K562 (cell line): ENCODE results near the gene KRT28. TPM values are rescaled to one million over a fixed set of nuclear protein-coding genes. Genes with fewer than 3 reads are reported as not detected.

Source experiments
- ARID3B ChIP-seq: fragments of 250-450 bp; sonication (Bioruptor Pico); IDR thresholded peaks from 2 replicates; pipeline ENCODE4 v1.4.0; 2020; ENCODE audit warnings: borderline replicate concordance
- ETV6 ChIP-seq, 3 experiments: fragments of 150-350 bp in 1 of 3; sonication (generic) in 1 of 3; formaldehyde crosslinking in 1 of 3; IDR thresholded peaks; 2 replicates each; pipeline versions ENCODE4 v1.6.1 to v1.8.0; 2014 to 2022; ENCODE audit warnings: borderline replicate concordance in 2 of 3, low read depth in 2 of 3, antibody characterized with exemption in 1 of 3, low read length in 1 of 3, mild to moderate bottlenecking in 1 of 3, missing genetic modification reagents in 1 of 3
- FIP1L1 ChIP-seq: fragments of 200-400 bp; formaldehyde crosslinking; IDR thresholded peaks from 2 replicates; pipeline ENCODE4 v1.6.1; 2018; ENCODE audit warnings: mild to moderate bottlenecking, low read depth, low read length; ENCODE audit not compliant: poor library complexity, severe bottlenecking
- FOSL1 ChIP-seq: fragments of 200-800 bp; sonication (Bioruptor generic); conservative IDR thresholded peaks from 2 replicates; pipeline ENCODE4 v1.6.1; 2016; ENCODE audit warnings: missing genetic modification characterization, missing compliant biosample characterization
- KAT7 ChIP-seq: sonication (generic); formaldehyde crosslinking; IDR thresholded peaks from 2 replicates; pipeline ENCODE4 v1.8.0; 2022; ENCODE audit warnings: missing genetic modification reagents, mild to moderate bottlenecking, borderline replicate concordance
- NR2C2 ChIP-seq, 2 experiments: fragments of 200-800 bp in 1 of 2; sonication (Bioruptor generic) in 1 of 2; sonication (generic) in 1 of 2; formaldehyde crosslinking in 1 of 2; IDR thresholded peaks; 2 replicates each; pipeline versions ENCODE4 v1.6.1 to v1.8.0; 2016 to 2022; ENCODE audit warnings: mild to moderate bottlenecking in 1 of 2, missing compliant biosample characterization in 1 of 2, missing genetic modification characterization in 1 of 2, missing genetic modification reagents in 1 of 2
- THAP12 ChIP-seq: fragments of 250-450 bp; sonication (Bioruptor Pico); IDR thresholded peaks from 2 replicates; pipeline ENCODE4 v1.9.0; 2021; ENCODE audit warnings: mild to moderate bottlenecking, inconsistent platforms
- ZBTB11 ChIP-seq, 3 experiments: fragments of 200-800 bp in 1 of 3; fragments of 250-450 bp in 1 of 3; fragments of 450-650 bp in 1 of 3; sonication (Bioruptor Pico) in 1 of 3; sonication (Bioruptor generic) in 1 of 3; formaldehyde crosslinking in 1 of 3; IDR thresholded peaks; 2 replicates each; pipeline versions ENCODE4 v1.6.1 to v1.8.0; 2016 to 2022; ENCODE audit warnings: mild to moderate bottlenecking in 2 of 3, missing genetic modification characterization in 2 of 3, missing compliant biosample characterization in 1 of 3, moderate library complexity in 1 of 3
- polyA plus RNA-seq, 8 experiments: library from polyadenylated mRNA; depleted of rRNA in 4 of 8; stranded (reverse) in 5 of 8; unstranded in 3 of 8; fragments of >200 nt; fragmentation: Nextera tagmentation in 2 of 8; fragmentation: Illumina TruSeq in 1 of 8; extraction: Ambion mirVana in 2 of 8; extraction: Trizol in 1 of 8; gene quantifications; 2 replicates each; pipeline versions ENCODE4 v1.2.1 to v1.2.3, GENCODE V29; 2011 to 2014; ENCODE audit warnings: inconsistent platforms in 1 of 8, missing spikeins in 1 of 8
- total RNA-seq, 7 experiments: library from RNA; depleted of rRNA in 6 of 7; stranded (reverse); fragments of >200 nt in 6 of 7; fragmentation: Illumina TruSeq in 2 of 7; extraction: Trizol in 2 of 7; gene quantifications; 2 replicates each; pipeline versions ENCODE4 v1.2.1 to v1.2.3, GENCODE V29; 2011 to 2021; ENCODE audit warnings: low replicate concordance in 1 of 7
- TF ChIP-seq, protein P1 (sequence below): sonication (generic); formaldehyde crosslinking; IDR thresholded peaks from 2 replicates; pipeline ENCODE4 v1.9.0; 2022; ENCODE audit warnings: mild to moderate bottlenecking, missing genetic modification reagents
- TF ChIP-seq, protein P2 (sequence below): fragments of 450-650 bp; IDR thresholded peaks from 2 replicates; pipeline ENCODE4 v1.7.1; 2018; ENCODE audit warnings: mild to moderate bottlenecking, low read depth; ENCODE audit not compliant: partially characterized antibody

The KRT28 gene
- total and polyA plus RNA-seq, 9 of the 15 experiments (the other 6 are each of a cell fraction or from before 2014, with no cell fraction given): not detected

DNA sequence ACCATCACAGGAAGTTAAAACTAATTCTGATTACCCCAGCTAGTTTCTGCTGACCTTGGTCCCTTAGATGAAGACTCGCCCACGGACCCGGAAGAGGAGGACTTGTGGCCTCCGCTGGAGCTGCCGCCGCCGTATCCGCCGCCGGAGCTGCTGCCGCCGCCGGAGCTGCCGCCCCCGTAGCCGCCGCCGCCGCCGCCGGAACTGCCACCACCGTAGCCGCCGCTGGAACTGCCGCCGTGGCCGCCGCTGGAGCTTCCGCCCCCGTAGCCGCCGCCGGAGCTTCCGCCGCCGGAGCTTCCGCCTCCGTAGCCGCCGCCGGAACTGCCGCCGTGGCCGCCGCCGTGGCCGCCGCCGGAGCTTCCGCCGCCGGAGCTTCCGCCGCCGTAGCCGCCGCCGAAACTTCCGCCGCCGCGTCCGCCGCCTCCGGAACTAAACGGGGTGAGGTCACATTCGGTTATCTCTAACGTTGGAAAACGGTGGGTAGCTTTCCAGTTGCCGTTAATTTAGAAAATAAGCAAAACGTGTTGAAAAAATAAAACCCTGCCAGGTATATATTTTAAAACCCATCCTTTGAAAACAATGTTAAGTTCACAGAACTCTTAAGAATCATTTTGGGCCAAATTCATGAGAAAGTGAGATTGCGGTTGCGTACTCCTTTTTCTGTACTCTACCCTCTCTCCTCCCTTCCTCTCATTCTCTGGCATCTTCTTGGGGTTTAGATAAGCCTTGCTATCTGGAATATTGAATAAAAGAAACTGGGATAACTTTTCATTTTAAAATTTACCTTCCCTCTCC, 19.2 kb upstream of the KRT28 start (continued):
- TF ChIP-seq, protein P1, sequence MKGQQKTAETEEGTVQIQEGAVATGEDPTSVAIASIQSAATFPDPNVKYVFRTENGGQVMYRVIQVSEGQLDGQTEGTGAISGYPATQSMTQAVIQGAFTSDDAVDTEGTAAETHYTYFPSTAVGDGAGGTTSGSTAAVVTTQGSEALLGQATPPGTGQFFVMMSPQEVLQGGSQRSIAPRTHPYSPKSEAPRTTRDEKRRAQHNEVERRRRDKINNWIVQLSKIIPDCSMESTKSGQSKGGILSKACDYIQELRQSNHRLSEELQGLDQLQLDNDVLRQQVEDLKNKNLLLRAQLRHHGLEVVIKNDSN (CRISPR knock-in tag): no peak
- TF ChIP-seq ARID3B (CRISPR knock-in tag) (no peak), THAP12 (peak; percentile 58; the same call in 1 of the 2 replicates), FOSL1 (tag) (peak; percentile 61), KAT7 (CRISPR knock-in tag) (no peak), ZBTB11 (CRISPR knock-in tag; IDR thresholded peaks at IDR 0.05) (peak in 2 of 3 experiments; percentile 76 to 95; a peak in 4 of 6 replicates), NR2C2 (CRISPR knock-in tag; IDR thresholded peaks at IDR 0.05) (no peak), NR2C2 (tag; IDR thresholded peaks at IDR 0.05) (peak; percentile 98), ETV6 (IDR thresholded peaks at IDR 0.05; ENCODE audit: borderline replicate concordance in 1 of 2, low read depth in 2 of 2, low read length in 1 of 2) (peak; percentile 81 to 91; a peak in 3 of 4 replicates), ETV6 (CRISPR knock-in tag; IDR thresholded peaks at IDR 0.05; ENCODE audit: borderline replicate concordance) (no peak), FIP1L1 (peak; percentile 21)
- TF ChIP-seq, protein P2, sequence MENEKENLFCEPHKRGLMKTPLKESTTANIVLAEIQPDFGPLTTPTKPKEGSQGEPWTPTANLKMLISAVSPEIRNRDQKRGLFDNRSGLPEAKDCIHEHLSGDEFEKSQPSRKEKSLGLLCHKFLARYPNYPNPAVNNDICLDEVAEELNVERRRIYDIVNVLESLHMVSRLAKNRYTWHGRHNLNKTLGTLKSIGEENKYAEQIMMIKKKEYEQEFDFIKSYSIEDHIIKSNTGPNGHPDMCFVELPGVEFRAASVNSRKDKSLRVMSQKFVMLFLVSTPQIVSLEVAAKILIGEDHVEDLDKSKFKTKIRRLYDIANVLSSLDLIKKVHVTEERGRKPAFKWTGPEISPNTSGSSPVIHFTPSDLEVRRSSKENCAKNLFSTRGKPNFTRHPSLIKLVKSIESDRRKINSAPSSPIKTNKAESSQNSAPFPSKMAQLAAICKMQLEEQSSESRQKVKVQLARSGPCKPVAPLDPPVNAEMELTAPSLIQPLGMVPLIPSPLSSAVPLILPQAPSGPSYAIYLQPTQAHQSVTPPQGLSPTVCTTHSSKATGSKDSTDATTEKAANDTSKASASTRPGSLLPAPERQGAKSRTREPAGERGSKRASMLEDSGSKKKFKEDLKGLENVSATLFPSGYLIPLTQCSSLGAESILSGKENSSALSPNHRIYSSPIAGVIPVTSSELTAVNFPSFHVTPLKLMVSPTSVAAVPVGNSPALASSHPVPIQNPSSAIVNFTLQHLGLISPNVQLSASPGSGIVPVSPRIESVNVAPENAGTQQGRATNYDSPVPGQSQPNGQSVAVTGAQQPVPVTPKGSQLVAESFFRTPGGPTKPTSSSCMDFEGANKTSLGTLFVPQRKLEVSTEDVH: peak; percentile 51
